ENCODE data around the gene MYO1E.

GRCh38 chr15:59317211-59317610, 55.5 kb downstream of the MYO1E start:
- no peak for TF ChIP-seq CTCF (IDR thresholded peaks at IDR 0.05; ENCODE audit: low read depth, low read length, poor library complexity, severe bottlenecking)
- TF ChIP-seq EZH2phosphoT487 (IDR thresholded peaks at IDR 0.05; ENCODE audit: borderline replicate concordance, low read length): no peak
